Gastroesophageal sphincter (tissue), 3 donors: Measurements from ENCODE around the gene FCN3.

Experiments
- EP300 ChIP-seq: sonication (generic); formaldehyde crosslinking; IDR thresholded peaks from one replicate; pipeline ENCODE4 v1.6.1; 2017; ENCODE audit warnings: antibody characterized with exemption, mild to moderate bottlenecking
- TF ChIP-seq, protein P1 (sequence below), 4 experiments: fragments of 200-600 bp in 2 of 4; fragments of 450-650 bp in 2 of 4; sonication (generic) in 1 of 4; IDR thresholded peaks; one replicate each; pipeline ENCODE4 v1.5.1; 2017 to 2019; ENCODE audit warnings: antibody characterized with exemption in 4 of 4, mild to moderate bottlenecking in 2 of 4, moderate library complexity in 2 of 4

DNA sequence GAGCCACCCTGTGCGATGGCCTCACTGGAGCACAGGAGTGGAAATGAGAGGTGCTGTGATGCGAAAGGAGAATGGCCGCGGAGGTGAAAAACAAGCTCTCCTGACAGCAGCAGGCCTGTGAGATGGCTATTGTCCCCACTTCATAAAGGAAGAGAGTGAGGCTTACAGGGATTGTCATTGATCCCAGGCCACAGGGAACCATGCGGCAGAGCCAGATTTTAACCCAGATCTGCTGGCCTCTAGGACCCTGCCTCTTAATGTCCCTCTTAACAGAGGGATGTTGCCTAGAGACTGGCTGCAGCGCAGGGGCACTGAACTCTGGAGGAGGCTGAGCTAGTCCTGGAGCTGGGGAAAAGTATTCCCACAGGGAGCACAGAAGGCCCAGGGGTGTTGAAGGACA is 35.9 kb downstream of the FCN3 start:
- TF ChIP-seq, protein P1, sequence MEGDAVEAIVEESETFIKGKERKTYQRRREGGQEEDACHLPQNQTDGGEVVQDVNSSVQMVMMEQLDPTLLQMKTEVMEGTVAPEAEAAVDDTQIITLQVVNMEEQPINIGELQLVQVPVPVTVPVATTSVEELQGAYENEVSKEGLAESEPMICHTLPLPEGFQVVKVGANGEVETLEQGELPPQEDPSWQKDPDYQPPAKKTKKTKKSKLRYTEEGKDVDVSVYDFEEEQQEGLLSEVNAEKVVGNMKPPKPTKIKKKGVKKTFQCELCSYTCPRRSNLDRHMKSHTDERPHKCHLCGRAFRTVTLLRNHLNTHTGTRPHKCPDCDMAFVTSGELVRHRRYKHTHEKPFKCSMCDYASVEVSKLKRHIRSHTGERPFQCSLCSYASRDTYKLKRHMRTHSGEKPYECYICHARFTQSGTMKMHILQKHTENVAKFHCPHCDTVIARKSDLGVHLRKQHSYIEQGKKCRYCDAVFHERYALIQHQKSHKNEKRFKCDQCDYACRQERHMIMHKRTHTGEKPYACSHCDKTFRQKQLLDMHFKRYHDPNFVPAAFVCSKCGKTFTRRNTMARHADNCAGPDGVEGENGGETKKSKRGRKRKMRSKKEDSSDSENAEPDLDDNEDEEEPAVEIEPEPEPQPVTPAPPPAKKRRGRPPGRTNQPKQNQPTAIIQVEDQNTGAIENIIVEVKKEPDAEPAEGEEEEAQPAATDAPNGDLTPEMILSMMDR (IDR thresholded peaks at IDR 0.05): no peak
- no peak for TF ChIP-seq EP300
